Endothelial cell of umbilical vein (primary cell): ENCODE data around the gene TPK1. TPM values are rescaled to one million over a fixed set of nuclear protein-coding genes. Genes with fewer than 3 reads are reported as not detected.

Experiments used
- BruUV-seq: library from RNA; stranded (reverse); fragments of 400-500 nt; replicated peaks from 2 replicates; lab custom pipeline; 2021; lab: Mats Ljungman, UMichigan
- CTCF ChIA-PET: fragments of 300-600, 350-600 bp; sonication (Branson Sonifier 250); formaldehyde crosslinking; loops from one replicate; lab custom pipeline; 2021; ENCODE audit warnings: antibody characterized with exemption, inconsistent platforms; lab: Charles Lee
- POLR2A ChIA-PET: fragments of 300-600, 350-600 bp; sonication (Branson Sonifier 250); formaldehyde crosslinking; loops from one replicate; lab custom pipeline; 2021; ENCODE audit warnings: antibody characterized with exemption, inconsistent platforms; lab: Charles Lee
- DNase-seq: peaks from one replicate; pipeline ENCODE4 v3.0.0-alpha.2; 2011; ENCODE audit warnings: low read depth, low spot score
- FAIRE-seq: peaks from 2 replicates; lab custom pipeline; 2011; peaks lifted over from hg19 to GRCh38; lab: Jason Lieb, UNC
- H2AFZ ChIP-seq: 2 replicates; pipeline ENCODE4 v1.6.0; 2012; ENCODE audit warnings: low read depth, low read length, control low read depth, inconsistent platforms
- H3K27ac ChIP-seq: 2 replicates; pipeline ENCODE4 v1.5.1; 2011; ENCODE audit warnings: low read depth, mild to moderate bottlenecking, control low read depth, low read length, moderate library complexity; ENCODE audit not compliant: insufficient read depth
- H3K27me3 ChIP-seq, 2 experiments: 2 replicates each; pipeline versions ENCODE4 v1.6.0 to v1.6.1; 2011; ENCODE audit warnings: low read length in 2 of 2, mixed read lengths in 1 of 2; ENCODE audit not compliant: control insufficient read depth in 2 of 2, insufficient read depth in 2 of 2
- H3K36me3 ChIP-seq, 2 experiments: 2 replicates in 1 of 2; 3 replicates in 1 of 2; pipeline ENCODE4 v1.5.1; 2011; ENCODE audit warnings: low read length in 2 of 2, mild to moderate bottlenecking in 1 of 2, moderate library complexity in 1 of 2; ENCODE audit not compliant: control insufficient read depth in 2 of 2, insufficient read depth in 2 of 2; ENCODE audit errors: extremely low read depth in 1 of 2
- H3K4me1 ChIP-seq: 3 replicates; pipeline ENCODE4 v1.5.1; 2011; ENCODE audit warnings: mild to moderate bottlenecking, low read length; ENCODE audit not compliant: control insufficient read depth, insufficient read depth; ENCODE audit errors: extremely low read depth
- H3K4me2 ChIP-seq: 2 replicates; pipeline ENCODE4 v1.6.1; 2011; ENCODE audit warnings: low read length, control low read depth, mixed read lengths; ENCODE audit not compliant: insufficient read depth
- H3K4me3 ChIP-seq, 3 experiments: fragments of 200-600 bp in 1 of 3; sonication (generic), shearing (Covaris generic) in 1 of 3; replicated peaks in 1 of 3; 2 replicates each; pipeline ENCODE4 v1.5.1; 2011 to 2016; ENCODE audit warnings: control low read depth in 3 of 3, low read length in 3 of 3, mild to moderate bottlenecking in 2 of 3, inconsistent platforms in 1 of 3, low read depth in 1 of 3, moderate library complexity in 1 of 3; ENCODE audit not compliant: insufficient read depth in 1 of 3
- H3K79me2 ChIP-seq: 2 replicates; pipeline ENCODE4 v1.6.0; 2012; ENCODE audit warnings: low read length, inconsistent platforms; ENCODE audit not compliant: control insufficient read depth, insufficient read depth
- H3K9ac ChIP-seq: replicated peaks from 2 replicates; pipeline ENCODE3; 2011; ENCODE audit warnings: low read length, control low read depth; ENCODE audit not compliant: insufficient read depth; ENCODE audit errors: extremely low read depth
- H3K9me1 ChIP-seq: replicated peaks from 3 replicates; pipeline ENCODE4 v1.6.0; 2011; ENCODE audit warnings: mild to moderate bottlenecking, low read length; ENCODE audit not compliant: control insufficient read depth, insufficient read depth; ENCODE audit errors: extremely low read depth
- H3K9me3 ChIP-seq: replicated peaks from 2 replicates; pipeline ENCODE4 v1.5.1; 2012; ENCODE audit warnings: low read length, inconsistent platforms; ENCODE audit not compliant: control insufficient read depth, insufficient read depth
- H4K20me1 ChIP-seq: replicated peaks from 2 replicates; pipeline ENCODE3; 2011; ENCODE audit warnings: mild to moderate bottlenecking, low read length; ENCODE audit not compliant: control insufficient read depth, insufficient read depth; ENCODE audit errors: extremely low read depth
- CTCF ChIP-seq, 2 donors: IDR thresholded peaks; 1 replicate in 1 of 2; 2 replicates in 1 of 2; pipeline ENCODE4 v1.5.1; 2011; ENCODE audit warnings: low read length in 2 of 2, mild to moderate bottlenecking in 2 of 2, moderate library complexity in 2 of 2, control low read depth in 1 of 2, inconsistent platforms in 1 of 2, low read depth in 1 of 2; ENCODE audit not compliant: insufficient read depth in 1 of 2; ENCODE audit errors: extremely low read depth in 1 of 2
- EZH2 ChIP-seq: IDR thresholded peaks from 2 replicates; pipeline ENCODE4 v1.6.1; 2012; ENCODE audit warnings: borderline replicate concordance, low read depth, mild to moderate bottlenecking, moderate library complexity, low read length, inconsistent platforms; ENCODE audit not compliant: severe bottlenecking
- FOS ChIP-seq: IDR thresholded peaks from 2 replicates; pipeline ENCODE4 v1.6.1; 2011; ENCODE audit warnings: mild to moderate bottlenecking, low read length, moderate library complexity, borderline replicate concordance; ENCODE audit not compliant: insufficient read depth
- GATA2 ChIP-seq: IDR thresholded peaks from 2 replicates; pipeline ENCODE4 v1.7.0; 2011; ENCODE audit warnings: low read depth, mild to moderate bottlenecking, moderate library complexity, mixed read lengths, low read length; ENCODE audit not compliant: insufficient read length, insufficient read depth
- JUN ChIP-seq: IDR thresholded peaks from 2 replicates; pipeline ENCODE4 v1.6.1; 2011; ENCODE audit warnings: borderline replicate concordance, low read depth; ENCODE audit not compliant: insufficient read length, insufficient read depth
- MAX ChIP-seq: IDR thresholded peaks from 2 replicates; pipeline ENCODE4 v1.6.1; 2011; ENCODE audit not compliant: insufficient read depth, insufficient read length
- MYC ChIP-seq: IDR thresholded peaks from one replicate; pipeline ENCODE4 v1.6.1; 2011; ENCODE audit warnings: mild to moderate bottlenecking, low read depth, low read length
- POLR2A ChIP-seq: IDR thresholded peaks from 2 replicates; pipeline ENCODE4 v1.6.1; 2012; ENCODE audit warnings: low read depth, mild to moderate bottlenecking, control low read depth, low read length
- POLR2AphosphoS5 ChIP-seq: IDR thresholded peaks from 2 replicates; pipeline ENCODE4 v1.6.1; 2012; ENCODE audit warnings: low read depth, mild to moderate bottlenecking, control low read depth, low read length, moderate library complexity; ENCODE audit not compliant: insufficient read depth
- dilution Hi-C: fragments of 300-500 bp; cut with MboI; formaldehyde crosslinking; loops from one replicate; pipeline ENCODE4 v1.15.0; 2019; ENCODE audit warnings: low sequenced_read_pairs; ENCODE audit not compliant: extremely low pct_ligation_motif_present
- intact Hi-C: fragments of 100-400 bp; cut with micrococcal nuclease; formaldehyde crosslinking; loops from one replicate; pipeline ENCODE4 v1.10.0; 2022
- polyA plus RNA-seq, 4 experiments: library from polyadenylated mRNA; depleted of rRNA in 3 of 4; stranded (reverse) in 3 of 4; unstranded in 1 of 4; fragments of >200 nt; gene quantifications; 2 replicates each; pipeline versions ENCODE4 v1.2.1 to v1.2.3, GENCODE V29; 2011 to 2012; ENCODE audit warnings: missing spikeins in 1 of 4
- total RNA-seq: library from RNA; stranded (reverse); gene quantifications from 2 replicates; pipeline ENCODE4 v1.2.3, GENCODE V29; 2021

The TPK1 gene
- total and polyA plus RNA-seq, 2 donors (not counting 3 experiments of a cell fraction or from before 2014, with no cell fraction given) = 7.5 to 9.3 TPM

- dilution Hi-C loops (no loop called here), intact Hi-C loops (no loop called here)
- DNase-seq (no peak), FAIRE-seq (no peak)
- TF ChIP-seq FOS (no peak), POLR2AphosphoS5 (no peak), POLR2A (no peak), CTCF (IDR thresholded peaks at IDR 0.05; ENCODE audit: extremely low read depth in 1 of 2, insufficient read depth in 1 of 2, low read depth in 1 of 2, low read length in 2 of 2) (no peak), MYC (no peak), EZH2 (no peak), JUN (no peak), GATA2 (no peak), MAX (no peak)
- no peaks in the 10 kb centered on the region for H3K79me2 ChIP-seq
- H3K9ac ChIP-seq = no peak overlapping the region
- no peaks in the 10 kb centered on the region for H3K9me1 ChIP-seq
- no peaks in the 10 kb centered on the region for H3K9me3 ChIP-seq
- no peak overlapping the region for H3K4me3 ChIP-seq
- H3K4me2 ChIP-seq = no peak overlapping the region
- H3K27ac ChIP-seq = no peak overlapping the region
- ChIA-PET CTCF (no interaction called here), POLR2A (no interaction called here)
- H4K20me1 ChIP-seq = no peaks in the 10 kb centered on the region
- no peaks in the 10 kb centered on the region for H3K27me3 ChIP-seq
- no peaks in the 10 kb centered on the region for H3K36me3 ChIP-seq
- no peaks in the 10 kb centered on the region for H3K4me1 ChIP-seq
- H2AFZ ChIP-seq = no peak overlapping the region
- no TSS peak for BruUV-seq
Observed at GRCh38 chr7:144594580-144594979, 241.3 kb downstream of the TPK1 start.
